ENCODE data around the gene CAMK2B.

Gene CAMK2B

GRCh38 chr7:44285561-44285960, 39.8 kb downstream of the CAMK2B start:
- DNase-seq, result no peak

DNA sequence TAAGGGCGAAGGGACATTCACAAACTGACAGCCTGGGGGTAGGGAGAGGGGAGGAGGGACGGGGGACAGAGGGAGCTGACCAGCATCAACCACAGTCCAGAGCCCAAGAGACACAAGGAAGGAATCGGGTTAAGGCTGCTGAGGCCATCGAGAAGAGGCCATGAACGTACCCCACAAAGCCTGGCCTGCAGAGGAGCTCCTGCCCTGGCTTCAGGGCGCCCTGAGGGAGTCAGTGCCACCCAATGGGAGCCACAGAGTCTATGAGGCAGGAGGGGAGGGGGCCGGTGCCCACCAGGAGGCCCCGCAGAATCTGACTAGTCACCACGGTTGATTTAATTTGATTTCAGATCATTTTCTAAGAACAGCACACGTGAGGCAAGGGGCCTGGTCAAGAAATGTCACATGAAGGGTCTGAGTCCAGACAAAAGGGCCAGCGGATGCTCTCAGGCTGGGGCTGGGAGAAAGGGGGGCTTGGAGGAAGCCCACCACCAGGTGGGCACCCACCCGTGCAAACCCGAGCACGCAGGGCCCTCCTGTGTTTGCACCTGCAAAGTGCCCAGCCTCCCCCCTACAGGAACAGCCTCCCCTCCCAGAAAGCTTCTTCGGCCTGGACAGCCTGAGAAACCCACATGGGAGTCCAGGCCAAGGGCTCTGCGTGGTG, 40.4 kb downstream of the CAMK2B start:
- no peak for DNase-seq

DNA sequence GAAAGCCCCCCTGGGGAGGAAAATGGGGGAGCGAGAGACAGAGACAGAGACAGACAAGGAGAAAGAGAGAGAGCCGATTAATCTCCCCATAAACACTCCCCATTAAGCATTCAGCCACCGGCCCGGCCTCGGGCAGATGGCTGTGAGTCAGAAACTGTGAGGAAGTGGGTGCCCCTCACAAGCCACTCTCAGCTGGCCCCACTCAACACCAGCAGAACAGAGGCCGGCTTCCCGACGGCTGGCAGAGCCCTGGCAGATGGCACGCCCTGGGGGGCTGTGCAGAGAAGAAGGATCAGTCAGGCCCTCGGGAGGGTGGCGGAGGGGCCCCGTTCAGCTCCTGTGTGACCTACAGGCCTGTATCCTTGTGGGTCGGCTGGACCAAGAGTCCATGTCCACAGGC, 41.2 kb downstream of the CAMK2B start:
- no peak for DNase-seq

DNA sequence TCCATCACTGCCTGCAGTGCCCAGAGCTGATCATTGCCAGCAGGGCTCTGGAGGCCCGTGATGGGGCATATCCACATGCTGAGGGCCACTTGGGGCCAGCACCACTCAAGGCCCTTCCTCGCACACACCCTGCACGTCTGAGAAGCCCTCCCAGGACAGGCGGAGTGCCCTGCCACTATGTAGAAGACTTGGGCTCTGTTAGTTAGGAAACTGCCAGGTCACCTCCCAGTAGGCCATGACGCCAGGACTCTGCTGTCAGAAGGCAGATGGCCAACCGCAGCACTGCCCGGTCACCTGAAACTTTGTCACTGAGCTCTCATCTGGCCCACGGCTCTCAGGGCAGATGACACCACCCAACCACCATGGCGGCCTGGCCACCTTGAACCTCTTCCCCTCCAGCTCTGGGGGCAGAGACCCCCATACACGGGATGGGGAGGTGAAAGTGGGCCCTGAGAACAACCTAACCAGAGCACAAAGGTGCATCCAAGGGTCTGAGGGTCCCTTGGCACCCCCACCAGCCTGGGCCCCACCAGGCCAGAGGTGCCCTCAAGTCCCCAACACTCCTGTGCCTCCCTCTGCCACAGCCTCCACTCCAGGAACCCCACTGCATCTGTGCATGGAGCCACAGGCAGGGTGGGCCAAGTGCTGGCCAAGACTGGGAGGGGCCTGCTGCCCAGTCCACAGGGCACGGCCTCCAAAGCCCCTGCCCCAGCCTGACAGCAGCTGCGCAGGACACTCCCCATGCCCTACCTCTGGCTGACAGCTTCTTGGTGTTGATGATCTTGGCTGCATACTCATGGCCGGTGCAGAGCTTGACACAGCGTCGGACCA, 41.8 kb downstream of the CAMK2B start:
- DNase-seq, result no peak

- DNase-seq, result no peak
Observed at GRCh38 chr7:44282601-44283171, 42.7 kb downstream of the CAMK2B start.

- no peak for DNase-seq
Observed at GRCh38 chr7:44281811-44282600, 43.4 kb downstream of the CAMK2B start.

DNA sequence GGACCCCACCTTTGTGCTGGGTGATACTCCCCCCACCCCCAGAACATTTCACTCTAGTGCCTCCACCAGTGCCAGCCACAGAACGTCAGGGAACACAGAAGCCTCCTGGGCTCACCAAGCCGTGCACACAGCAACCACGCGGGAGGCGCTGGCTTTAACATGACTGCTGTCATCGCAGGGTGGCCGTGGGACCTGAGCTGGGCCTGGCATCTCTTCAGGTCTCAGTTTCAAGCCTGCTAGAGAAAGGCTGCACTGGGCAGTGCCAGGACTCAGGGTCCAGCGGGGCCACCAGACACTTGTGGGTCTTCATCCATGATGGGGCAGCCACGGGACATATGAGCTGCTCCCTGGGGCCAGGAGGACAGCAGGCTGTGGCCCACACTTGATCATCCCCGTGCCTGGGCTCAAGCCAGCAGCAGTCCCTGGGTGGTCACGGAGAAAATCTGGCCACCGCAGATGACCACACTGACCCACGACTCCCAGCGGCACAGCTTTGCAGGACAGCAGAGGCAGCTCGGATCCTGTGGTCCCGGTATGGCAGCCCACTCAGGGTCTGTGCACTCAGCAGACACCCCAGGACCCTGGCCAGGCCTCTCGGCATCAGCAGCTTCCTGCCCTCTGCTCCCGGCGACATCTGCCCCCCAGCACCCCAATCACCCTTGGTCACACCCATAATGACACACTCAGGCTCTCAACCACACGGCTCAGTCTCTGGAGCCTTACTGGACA, 44.2 kb downstream of the CAMK2B start:
- no peak for DNase-seq

GRCh38 chr7:44280636-44280992, 44.8 kb downstream of the CAMK2B start:
- no peak for DNase-seq

GRCh38 chr7:44279731-44280505, 45.5 kb downstream of the CAMK2B start:
- DNase-seq, result no peak

DNA sequence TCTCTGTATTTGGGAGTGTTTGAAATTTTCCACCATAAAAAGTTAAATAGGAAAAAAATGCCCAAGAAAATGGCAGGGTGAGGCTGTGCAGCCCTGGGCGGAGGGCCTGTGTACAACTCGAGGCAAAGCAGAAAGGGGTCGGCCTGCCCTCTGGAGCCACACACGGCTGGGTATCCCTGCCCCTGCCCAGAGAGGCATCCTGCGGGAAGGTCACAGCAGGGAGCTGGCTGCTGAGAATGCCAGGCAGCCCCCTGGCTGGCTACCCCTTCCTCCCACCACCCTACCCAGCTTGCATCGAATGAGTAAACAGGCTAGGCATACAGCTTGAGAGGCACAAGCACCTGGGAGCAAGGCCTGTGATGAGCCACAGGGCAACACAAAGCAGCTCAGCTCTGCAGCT, 46.1 kb downstream of the CAMK2B start:
- DNase-seq, result no peak

GRCh38 chr7:44278451-44279161, 46.8 kb downstream of the CAMK2B start:
- DNase-seq, result no peak

DNA sequence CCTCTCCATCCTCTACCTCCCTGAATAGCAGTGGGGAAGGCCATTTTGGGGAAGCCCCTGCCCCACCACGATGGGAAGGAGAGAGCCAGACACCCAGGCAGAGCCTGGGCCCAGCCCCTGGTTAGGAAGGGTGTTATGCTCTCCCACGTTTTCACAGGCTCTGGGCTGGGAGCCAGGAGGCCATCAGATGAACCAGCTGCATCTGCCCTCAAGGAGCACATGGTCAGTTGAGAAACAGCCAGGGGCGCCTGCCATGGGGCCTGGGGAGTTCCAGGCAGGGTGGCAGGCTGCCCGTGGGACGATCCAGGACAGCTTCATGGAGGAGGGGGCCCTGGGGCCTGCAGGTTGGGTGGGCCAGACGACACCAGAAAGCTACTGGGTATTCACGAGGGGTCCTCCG, 47.5 kb downstream of the CAMK2B start:
- DNase-seq, result no peak

DNA sequence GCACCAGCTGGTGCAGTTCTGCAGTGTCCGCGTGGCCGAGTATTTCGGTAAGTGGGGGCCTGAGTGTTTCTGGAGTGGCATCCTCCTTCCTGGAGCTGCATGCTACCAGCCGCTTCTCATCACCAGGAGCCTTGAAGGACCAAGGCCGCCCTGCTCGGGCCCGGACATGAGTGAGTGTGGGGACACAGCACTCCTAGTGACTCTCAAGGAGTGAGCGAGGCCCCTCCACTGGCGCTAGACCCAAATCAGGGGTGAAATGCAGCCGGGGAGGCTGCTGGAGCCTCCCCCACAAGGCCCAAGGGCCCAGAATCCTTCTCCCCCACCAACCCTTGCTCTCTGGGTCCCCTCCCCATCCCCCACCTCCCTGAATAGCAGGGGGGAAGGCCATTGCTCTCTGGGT, 48.0 kb downstream of the CAMK2B start:
- no peak for DNase-seq

DNA sequence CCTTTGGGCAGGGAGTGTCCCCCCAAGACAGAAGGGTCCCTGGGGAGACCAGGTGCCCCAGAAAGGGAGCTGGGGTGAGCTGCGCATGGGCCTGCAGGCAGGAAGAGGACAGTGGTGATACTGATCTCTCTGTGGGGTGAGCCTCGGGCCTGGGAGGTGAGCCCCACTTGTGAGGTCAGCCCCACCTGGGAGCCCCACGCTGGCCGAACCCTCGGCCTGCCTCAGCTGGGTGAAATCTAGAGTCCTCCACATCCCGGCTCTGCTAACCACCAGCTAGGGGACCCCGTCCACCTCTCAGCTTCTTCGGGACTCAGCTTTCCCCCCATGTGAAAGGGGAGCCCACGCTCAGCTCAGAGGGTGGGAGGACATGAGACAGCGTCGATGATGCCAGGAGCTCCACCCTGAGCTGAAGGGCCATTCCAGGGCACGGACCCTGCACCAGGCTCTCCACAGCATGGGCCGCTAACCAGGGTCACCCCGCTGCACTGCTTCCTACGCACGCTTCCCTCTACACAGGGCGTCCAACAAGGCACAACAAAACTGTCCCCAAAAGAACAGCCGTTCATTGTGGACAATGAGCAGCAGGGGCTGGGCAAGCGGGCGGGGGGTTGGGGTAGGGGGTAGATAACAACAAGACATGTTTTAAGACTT, 48.7 kb downstream of the CAMK2B start:
- DNase-seq, result no peak

GRCh38 chr7:44275957-44276570, 49.3 kb downstream of the CAMK2B start:
- DNase-seq, result no peak

GRCh38 chr7:44275146-44275545, 50.2 kb downstream of the CAMK2B start:
- no peak for DNase-seq

GRCh38 chr7:44274623-44274975, 50.8 kb downstream of the CAMK2B start:
- DNase-seq, result no peak

- no peak for DNase-seq
Observed at GRCh38 chr7:44273681-44274622, 51.4 kb downstream of the CAMK2B start.

DNA sequence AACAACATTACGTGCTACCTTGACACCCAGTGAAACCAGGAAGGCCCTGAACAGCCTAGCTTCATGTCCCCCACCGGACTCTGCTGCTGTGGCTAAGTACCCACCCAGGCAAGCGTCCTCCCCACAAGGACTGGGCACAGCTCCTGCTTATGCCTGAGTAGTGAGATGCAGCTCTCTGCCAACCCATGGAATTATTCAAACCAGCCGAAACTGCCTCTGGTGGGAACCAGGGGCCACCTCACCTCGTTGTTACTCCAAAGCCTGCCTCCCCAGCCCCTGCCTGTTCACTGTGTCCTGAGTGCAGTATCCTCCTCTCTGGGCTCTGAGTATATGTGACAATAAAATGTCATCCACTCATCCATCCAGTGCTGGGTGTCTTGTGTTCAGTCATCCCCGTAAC, 52.4 kb downstream of the CAMK2B start:
- DNase-seq, result no peak
